NCI-H1436 (cell line): Measurements from ENCODE around the gene SMARCC2.
A peak's percentile ranks its signal among the peaks of the same experiment; 100 is the strongest.

ENCODE experiments used
- DNase-seq: peaks from one replicate; lab custom pipeline; 2025; lab: John Stamatoyannopoulos, UW

The SMARCC2 gene

DNA sequence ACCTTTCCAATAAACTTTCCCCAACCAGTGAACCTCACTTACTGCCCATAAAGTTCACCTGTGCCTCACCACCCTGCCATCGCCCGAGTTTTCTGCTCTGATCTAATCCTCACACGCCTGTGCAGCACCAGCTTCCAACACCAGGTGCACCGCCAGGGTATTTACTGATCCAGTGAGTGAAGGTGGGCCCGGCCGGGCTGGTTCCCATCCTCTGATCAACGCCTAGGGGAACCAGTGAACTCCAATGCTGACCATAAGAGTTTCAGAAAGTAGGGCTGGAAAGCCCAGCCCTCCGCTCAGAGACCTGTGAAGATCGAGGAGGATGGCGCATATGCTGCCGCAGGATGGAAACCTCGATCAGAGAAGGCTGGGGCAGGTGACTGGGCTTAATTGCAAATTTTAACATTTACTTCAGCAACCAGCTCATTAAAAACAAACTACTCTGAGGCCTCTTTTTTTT is 37.6 kb downstream of the SMARCC2 start:
- peak; percentile 40 for DNase-seq

GRCh38 chr12:56150563-56150962 is 38.7 kb downstream of the SMARCC2 start:
- no peak for DNase-seq

DNA sequence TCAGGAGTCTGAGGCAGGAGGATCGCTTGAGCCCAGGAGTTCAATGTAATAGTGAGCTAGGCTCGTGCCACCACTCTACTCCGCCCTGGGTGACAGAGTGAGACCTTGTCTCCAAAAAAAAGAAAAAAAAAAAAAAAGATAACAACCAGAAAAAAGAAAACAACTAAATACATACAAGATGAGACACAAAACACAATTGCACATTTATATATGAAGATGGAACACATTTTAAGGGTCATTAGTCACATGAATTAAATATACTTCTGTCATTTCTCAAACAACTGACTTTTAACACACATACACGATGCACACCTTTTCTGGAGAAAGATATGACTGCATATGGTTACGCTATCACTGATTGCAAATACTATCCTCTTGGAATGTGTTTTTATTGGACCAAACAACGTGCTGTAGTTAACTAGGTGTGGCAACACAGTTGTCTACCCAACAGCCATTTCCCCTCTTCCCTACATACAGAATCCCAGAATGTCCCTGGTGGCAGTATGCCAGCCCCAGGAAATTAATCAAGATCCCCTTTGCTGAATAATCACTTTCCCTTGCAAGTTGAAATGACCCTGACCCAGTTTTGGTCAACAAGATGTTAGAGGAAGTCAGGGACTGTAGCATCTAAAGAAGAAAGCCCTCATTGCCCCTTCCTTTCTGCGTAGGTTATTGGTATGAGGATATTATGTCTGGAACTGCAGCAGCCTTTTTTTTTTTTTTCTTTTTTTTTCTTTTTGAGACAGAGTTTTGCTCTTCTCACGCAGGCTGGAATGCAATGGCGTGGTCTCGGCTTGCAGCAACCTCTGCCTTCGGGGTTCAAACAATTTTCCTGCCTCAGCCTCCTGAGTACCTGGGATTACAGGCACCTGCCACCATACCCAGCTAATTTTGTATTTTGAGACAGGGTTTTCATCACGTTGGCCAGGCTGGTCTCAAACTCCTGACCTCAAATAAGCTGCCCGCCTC is 42.5 kb downstream of the SMARCC2 start:
- no peak for DNase-seq

DNA sequence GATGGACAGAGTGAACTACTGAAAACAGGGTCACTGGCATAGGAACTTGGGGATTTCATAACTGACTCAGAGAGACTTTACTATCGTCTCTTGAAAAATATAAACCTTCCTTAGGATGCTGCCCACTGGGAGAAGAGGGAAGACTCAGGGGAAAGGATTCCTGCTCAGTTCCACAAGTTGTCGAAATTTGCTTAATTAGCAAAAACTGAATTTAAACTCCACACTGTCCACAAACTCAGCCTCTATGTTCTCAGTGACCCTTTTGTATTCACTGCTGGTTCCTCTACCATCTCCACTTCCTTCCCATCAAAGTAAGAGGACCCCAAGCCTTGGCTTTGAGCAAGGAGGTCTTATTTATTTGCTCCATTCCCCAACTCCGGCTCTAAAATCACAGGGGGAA is 44.1 kb downstream of the SMARCC2 start:
- DNase-seq, result no peak

- DNase-seq, result no peak
These were observed 45.4 kb downstream of the SMARCC2 start for GRCh38 chr12:56143870-56144269.

DNA sequence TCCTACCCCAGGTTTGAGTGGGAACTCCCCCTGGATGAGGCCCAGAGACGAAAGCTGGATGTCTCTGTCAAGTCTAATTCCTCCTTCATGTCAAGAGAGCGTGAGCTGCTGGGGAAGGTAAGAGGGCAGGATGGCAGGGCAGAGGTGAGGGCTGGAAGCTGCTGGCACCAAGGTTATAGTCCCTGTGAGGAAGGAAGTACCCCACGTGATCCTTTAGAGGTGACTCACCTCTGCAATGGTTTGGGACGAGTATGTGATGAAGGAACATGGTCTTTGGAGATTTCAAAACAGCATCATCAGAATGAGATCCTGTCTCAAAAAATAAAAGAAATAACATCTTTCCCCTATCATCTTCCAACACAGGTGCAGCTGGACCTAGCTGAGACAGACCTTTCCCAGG is 46.1 kb downstream of the SMARCC2 start:
- no peak for DNase-seq

GRCh38 chr12:56141946-56142784 is 47.1 kb downstream of the SMARCC2 start:
- DNase-seq, result no peak

GRCh38 chr12:56137853-56138571 is 51.3 kb downstream of the SMARCC2 start:
- DNase-seq, result no peak

- DNase-seq, result no peak
These were observed 54.4 kb downstream of the SMARCC2 start for GRCh38 chr12:56134897-56135296.

GRCh38 chr12:56130876-56131275 is 58.4 kb downstream of the SMARCC2 start:
- no peak for DNase-seq

GRCh38 chr12:56129942-56130495 is 59.3 kb downstream of the SMARCC2 start:
- no peak for DNase-seq

DNA sequence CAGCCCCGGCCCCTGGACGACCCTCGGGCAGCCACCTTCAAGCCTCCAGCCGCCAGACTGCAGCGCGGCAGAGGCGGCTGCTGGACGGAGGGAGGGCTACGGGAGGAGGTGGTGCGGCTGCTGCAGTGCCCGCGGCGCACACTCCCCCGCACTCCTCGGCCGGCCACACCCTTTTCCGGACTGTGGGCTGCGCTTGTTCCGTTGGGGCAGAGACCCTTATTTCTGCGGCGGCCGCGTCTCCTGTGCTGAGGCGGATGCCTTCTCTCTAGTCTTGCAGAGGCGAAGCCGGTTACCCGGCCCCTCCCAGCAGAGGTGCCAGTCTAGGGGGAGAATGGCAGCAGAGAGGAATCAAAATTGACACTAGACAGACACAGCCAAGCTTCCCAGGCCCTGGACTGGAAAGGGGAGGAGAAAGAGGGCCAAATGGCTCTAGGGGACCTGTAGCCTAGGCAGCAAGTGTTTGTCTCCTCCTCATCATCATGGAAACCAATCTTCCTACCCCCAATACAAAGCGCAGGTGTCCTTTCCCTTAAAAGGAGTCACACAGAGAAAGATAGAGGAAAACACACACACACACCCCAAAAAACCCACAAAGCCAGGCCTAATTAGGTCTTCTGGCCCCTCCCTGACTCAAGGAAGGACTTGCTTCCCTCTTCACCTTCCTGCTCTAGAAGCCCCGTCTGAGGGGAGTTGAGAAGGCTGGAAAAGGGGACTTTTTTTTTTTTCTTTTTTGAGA is 59.9 kb downstream of the SMARCC2 start:
- DNase-seq, result peak; percentile 27

DNA sequence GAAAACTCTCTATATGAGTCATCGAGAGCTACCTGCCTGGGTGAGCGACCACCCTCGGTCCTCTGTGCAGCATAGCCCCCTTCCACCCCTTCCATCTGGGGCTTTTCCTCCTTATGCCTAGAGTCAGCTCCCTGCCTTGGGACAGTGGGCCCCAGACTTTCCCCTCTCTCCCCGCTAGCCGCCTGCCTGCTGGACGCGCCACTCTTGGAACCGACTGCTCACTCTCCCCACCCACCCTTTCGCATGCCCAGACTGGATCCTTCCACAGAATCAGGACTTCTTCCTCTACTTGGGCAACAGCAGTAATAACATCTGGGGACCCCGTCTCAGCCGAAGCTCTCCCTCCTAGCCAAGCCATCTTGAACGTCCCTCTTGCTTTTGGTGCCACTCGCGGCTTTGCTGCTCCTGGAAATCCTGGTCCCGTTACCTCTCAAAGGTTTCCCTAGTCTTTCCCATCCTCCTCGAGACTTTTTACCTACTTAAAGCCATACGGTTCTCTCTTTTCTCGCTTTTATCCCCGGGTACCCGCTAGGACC is 60.5 kb downstream of the SMARCC2 start:
- DNase-seq, result no peak

- peak; percentile 99 for DNase-seq
These were observed 61.2 kb downstream of the SMARCC2 start, which contains the start of gene ESYT1 for GRCh38 chr12:56127888-56128669. Gene ESYT1, plus strand, starts transcription at chr12:56128267. Its CDS starts 53 bp downstream, at chr12:56128320.

DNA sequence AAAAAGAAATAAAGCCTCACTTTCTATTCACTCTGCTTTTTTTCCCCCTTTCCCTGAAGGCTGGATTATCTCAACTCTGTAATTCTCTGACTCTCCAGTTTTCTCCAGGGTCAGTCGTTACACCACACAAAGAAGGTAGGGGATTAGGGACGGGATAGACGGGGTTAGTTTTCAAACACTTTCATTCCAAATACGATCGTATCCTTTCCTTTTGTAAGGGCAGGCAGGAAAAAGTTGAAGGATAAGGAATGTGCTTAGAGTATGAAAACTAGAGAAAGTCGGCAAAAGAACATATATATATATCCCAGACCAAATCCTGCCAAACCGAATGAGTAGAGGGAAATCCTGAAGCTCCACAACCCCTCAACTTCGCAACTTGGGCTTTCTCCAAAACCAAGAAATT is 61.8 kb downstream of the SMARCC2 start:
- DNase-seq, result no peak

GRCh38 chr12:56126732-56127239 is 62.5 kb downstream of the SMARCC2 start:
- DNase-seq, result no peak

DNA sequence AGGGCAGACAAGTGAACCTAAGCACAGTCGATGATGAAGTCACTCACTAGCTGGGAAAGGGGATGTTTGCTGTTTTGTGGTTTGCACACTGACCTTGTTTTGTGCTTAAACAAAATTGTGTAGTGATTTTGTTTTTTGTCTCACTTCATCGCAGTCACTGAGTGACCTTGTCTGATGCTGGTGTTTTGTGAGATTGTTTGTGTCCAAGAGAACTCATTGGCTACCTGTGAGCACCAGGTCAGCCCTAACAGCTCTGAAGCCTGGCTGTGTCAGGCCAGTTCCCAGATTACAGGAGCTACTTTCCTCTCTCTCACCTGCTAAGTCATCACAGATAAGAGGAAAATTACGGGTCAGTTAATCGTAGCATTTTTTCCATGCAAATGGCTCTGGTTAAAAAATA is 65.2 kb downstream of the SMARCC2 start:
- DNase-seq, result no peak

GRCh38 chr12:56122637-56123036 is 66.6 kb downstream of the SMARCC2 start:
- DNase-seq, result no peak

DNA sequence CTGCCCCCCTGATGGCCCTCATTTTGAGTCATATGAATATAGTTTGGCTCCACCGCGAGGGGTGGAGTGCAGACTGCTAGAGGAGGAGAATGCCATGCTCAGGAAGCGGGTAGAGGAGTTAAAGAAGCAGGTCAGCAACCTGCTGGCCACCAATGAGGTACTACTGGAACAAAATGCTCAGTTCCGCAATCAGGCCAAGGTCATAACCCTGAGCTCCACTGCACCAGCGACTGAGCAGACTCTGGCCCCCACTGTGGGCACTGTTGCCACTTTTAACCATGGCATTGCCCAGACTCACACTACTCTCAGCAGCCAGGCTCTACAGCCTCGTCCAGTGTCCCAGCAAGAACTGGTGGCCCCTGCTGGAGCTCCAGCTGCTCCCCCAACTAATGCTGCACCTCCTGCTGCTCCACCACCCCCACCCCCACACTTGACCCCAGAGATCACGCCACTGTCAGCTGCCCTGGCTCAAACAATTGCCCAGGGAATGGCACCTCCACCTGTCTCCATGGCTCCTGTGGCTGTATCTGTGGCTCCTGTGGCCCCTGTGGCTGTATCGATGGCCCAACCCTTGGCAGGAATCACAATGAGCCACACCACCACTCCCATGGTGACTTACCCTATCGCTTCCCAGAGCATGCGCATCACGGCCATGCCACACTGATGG is 67.9 kb downstream of the SMARCC2 start:
- DNase-seq, result no peak
